LNCaP clone FGC (cell line): ENCODE data around the gene YOD1.

Source experiments
- DNase-seq: peaks from one replicate; pipeline ENCODE4 v3.0.0-alpha.2; 2011; ENCODE audit warnings: low read depth
- H3K4me3 ChIP-seq: 2 replicates; pipeline ENCODE4 v1.5.1; 2011; ENCODE audit warnings: mild to moderate bottlenecking, low read depth, low read length, control low read depth
- CTCF ChIP-seq: IDR thresholded peaks from 2 replicates; pipeline ENCODE4 v1.5.1; 2012; ENCODE audit warnings: mild to moderate bottlenecking; ENCODE audit not compliant: control insufficient read depth, insufficient read depth; ENCODE audit errors: extremely low read depth

Gene YOD1

GRCh38 chr1:207021876-207022596 is 29.0 kb downstream of the YOD1 start:
- TF ChIP-seq CTCF = no peak
- DNase-seq = no peak
- no peak overlapping the region for H3K4me3 ChIP-seq

GRCh38 chr1:207021139-207021861 is 29.7 kb downstream of the YOD1 start:
- no peak overlapping the region for H3K4me3 ChIP-seq
- no peak for DNase-seq

GRCh38 chr1:207020709-207021107 is 30.3 kb downstream of the YOD1 start:
- DNase-seq = no peak
- no peak overlapping the region for H3K4me3 ChIP-seq
- no peak for TF ChIP-seq CTCF

More at GRCh38 chr1:207021139-207021861, 29.7 kb downstream of the YOD1 start:
- TF ChIP-seq CTCF = no peak

GRCh38 chr1:207020065-207020708 is 30.8 kb downstream of the YOD1 start:
- DNase-seq = no peak
- TF ChIP-seq CTCF = no peak
- no peak overlapping the region for H3K4me3 ChIP-seq

- H3K4me3 ChIP-seq = no peak overlapping the region
- TF ChIP-seq CTCF = no peak
- no peak for DNase-seq
These were observed 31.3 kb downstream of the YOD1 start for GRCh38 chr1:207019661-207020060.

- no peak for TF ChIP-seq CTCF
- no peak for DNase-seq
- H3K4me3 ChIP-seq = no peak overlapping the region
These were observed 31.8 kb downstream of the YOD1 start for GRCh38 chr1:207019161-207019560.

- no peak for DNase-seq
- no peak overlapping the region for H3K4me3 ChIP-seq
- TF ChIP-seq CTCF = no peak
These were observed 32.3 kb downstream of the YOD1 start for GRCh38 chr1:207018707-207019106.
